ENCODE data around the gene REV3L.

Gene REV3L

GRCh38 chr6:111354758-111355555 lies 128.1 kb downstream of the REV3L start:
- no peak for TF ChIP-seq CTCF (IDR thresholded peaks at IDR 0.05; ENCODE audit: insufficient read depth, low read length, poor library complexity, severe bottlenecking)
- TF ChIP-seq EZH2phosphoT487 (conservative IDR thresholded peaks at IDR 0.05; ENCODE audit: low read length): no peak
- Histone ChIP-seq H3K4me2 (ENCODE audit: low read depth, low read length, poor library complexity, severe bottlenecking) (no peak overlapping the region), H3K79me2 (ENCODE audit: insufficient read depth, low read length) (no peaks in the 10 kb centered on the region), H3K27ac (ENCODE audit: low read depth, low read length) (no peak overlapping the region), H3K9me3 (ENCODE audit: insufficient read depth, low read length) (no peaks in the 10 kb centered on the region), H3K4me3 (ENCODE audit: insufficient read depth, low read length, poor library complexity, severe bottlenecking) (no peak overlapping the region), H4K20me1 (ENCODE audit: low read depth, low read length) (no peaks in the 10 kb centered on the region), H3F3A (ENCODE audit: insufficient read depth) (no peaks in the 10 kb centered on the region), H2AFZ (ENCODE audit: low read depth, low read length, severe bottlenecking) (no peak overlapping the region), H3K36me3 (ENCODE audit: low read length) (peaks cover 48% of the 10 kb centered on the region), H3K9me2 (replicated peaks; ENCODE audit: insufficient read depth, low read length) (no peaks in the 10 kb centered on the region), H3K9ac (ENCODE audit: low read length) (no peak overlapping the region), H3K27me3 (ENCODE audit: low read length) (no peaks in the 10 kb centered on the region)

- no peaks in the 10 kb centered on the region for H3K79me2 ChIP-seq (ENCODE audit: insufficient read depth, low read length)
- H3K36me3 ChIP-seq (ENCODE audit: low read length): peaks cover 49% of the 10 kb centered on the region
- no peak overlapping the region for H3K4me2 ChIP-seq (ENCODE audit: low read depth, low read length, poor library complexity, severe bottlenecking)
- H3K27ac ChIP-seq (ENCODE audit: low read depth, low read length): no peak overlapping the region
- no peak for TF ChIP-seq CTCF (IDR thresholded peaks at IDR 0.05; ENCODE audit: insufficient read depth, low read length, poor library complexity, severe bottlenecking)
- TF ChIP-seq EZH2phosphoT487 (conservative IDR thresholded peaks at IDR 0.05; ENCODE audit: low read length): no peak
- H3K4me3 ChIP-seq (ENCODE audit: insufficient read depth, low read length, poor library complexity, severe bottlenecking): no peak overlapping the region
- H2AFZ ChIP-seq (ENCODE audit: low read depth, low read length, severe bottlenecking): no peak overlapping the region
- H3K9me2 ChIP-seq (replicated peaks; ENCODE audit: insufficient read depth, low read length): no peaks in the 10 kb centered on the region
- H3K27me3 ChIP-seq (ENCODE audit: low read length): no peaks in the 10 kb centered on the region
- no peaks in the 10 kb centered on the region for H4K20me1 ChIP-seq (ENCODE audit: low read depth, low read length)
- no peaks in the 10 kb centered on the region for H3F3A ChIP-seq (ENCODE audit: insufficient read depth)
- H3K9ac ChIP-seq (ENCODE audit: low read length): no peak overlapping the region
- H3K9me3 ChIP-seq (ENCODE audit: insufficient read depth, low read length): no peaks in the 10 kb centered on the region
These were observed 129.0 kb downstream of the REV3L start for GRCh38 chr6:111353912-111354462.

- Histone ChIP-seq H3K9ac (ENCODE audit: low read length) (no peak overlapping the region), H3K4me2 (ENCODE audit: low read depth, low read length, poor library complexity, severe bottlenecking) (no peak overlapping the region), H3K79me2 (ENCODE audit: insufficient read depth, low read length) (no peaks in the 10 kb centered on the region), H3K9me3 (ENCODE audit: insufficient read depth, low read length) (no peaks in the 10 kb centered on the region), H2AFZ (ENCODE audit: low read depth, low read length, severe bottlenecking) (no peak overlapping the region), H4K20me1 (ENCODE audit: low read depth, low read length) (no peaks in the 10 kb centered on the region), H3K4me3 (ENCODE audit: insufficient read depth, low read length, poor library complexity, severe bottlenecking) (no peak overlapping the region), H3K9me2 (replicated peaks; ENCODE audit: insufficient read depth, low read length) (no peaks in the 10 kb centered on the region), H3K27me3 (ENCODE audit: low read length) (no peaks in the 10 kb centered on the region), H3K36me3 (ENCODE audit: low read length) (peaks cover 34% of the 10 kb centered on the region), H3F3A (ENCODE audit: insufficient read depth) (no peaks in the 10 kb centered on the region), H3K27ac (ENCODE audit: low read depth, low read length) (no peak overlapping the region)
- no peak for TF ChIP-seq CTCF (IDR thresholded peaks at IDR 0.05; ENCODE audit: insufficient read depth, low read length, poor library complexity, severe bottlenecking)
- no peak for TF ChIP-seq EZH2phosphoT487 (conservative IDR thresholded peaks at IDR 0.05; ENCODE audit: low read length)
These were observed 135.4 kb downstream of the REV3L start for GRCh38 chr6:111347589-111347988.

All from SU-DHL-6 (cell line).